Prostate gland (tissue), 2 donors: ENCODE data around the gene GRAP2. TPM values are rescaled to one million over a fixed set of nuclear protein-coding genes. Genes with fewer than 3 reads are reported as not detected.
A peak's percentile ranks its signal among the peaks of the same experiment; 100 is the strongest.

ENCODE experiments used
- DNase-seq: peaks from one replicate; pipeline ENCODE4 v3.0.0-alpha.2; 2019; ENCODE audit warnings: low spot score
- H3K27ac ChIP-seq, 2 donors: fragments of 200-600 bp; sonication (generic); 2 replicates each; pipeline ENCODE4 v1.5.1; 2017 to 2019
- H3K27me3 ChIP-seq: fragments of 200-600 bp; sonication (generic); replicated peaks from 2 replicates; pipeline ENCODE4 v1.5.1; 2019; ENCODE audit not compliant: insufficient read depth
- H3K36me3 ChIP-seq, 2 donors: fragments of 200-600 bp; sonication (generic); 1 replicate in 1 of 2; 2 replicates in 1 of 2; pipeline versions ENCODE4 v1.5.1 to v1.8.1; 2017 to 2019
- H3K4me1 ChIP-seq: fragments of 200-600 bp; sonication (generic); replicated peaks from 2 replicates; pipeline ENCODE4 v1.5.1; 2019
- H3K4me3 ChIP-seq, 2 donors: fragments of 200-600 bp; sonication (generic); 2 replicates each; pipeline ENCODE4 v1.5.1; 2017 to 2019
- H3K9me3 ChIP-seq: fragments of 200-600 bp; sonication (generic); 2 replicates; pipeline ENCODE4 v1.5.1; 2017
- POLR2A ChIP-seq: fragments of 450-650 bp; IDR thresholded peaks from one replicate; pipeline ENCODE4 v1.6.1; 2016; ENCODE audit warnings: antibody characterized with exemption, mild to moderate bottlenecking
- POLR2AphosphoS5 ChIP-seq: sonication (generic); formaldehyde crosslinking; IDR thresholded peaks from one replicate; pipeline ENCODE4 v1.6.1; 2017; ENCODE audit warnings: antibody characterized with exemption
- WGBS: methylation state at CpG from one replicate; pipeline ENCODE4 v1.1.5; 2018; 5-methylcytosine and 5-hydroxymethylcytosine counted together
- intact Hi-C: fragments of 100-400 bp; cut with DNase I; formaldehyde crosslinking; loops from one replicate; pipeline ENCODE4 v1.14.2; 2022
- total RNA-seq, 2 donors: library from RNA; depleted of rRNA; stranded (reverse); fragments of >200 nt; gene quantifications; one replicate each; pipeline ENCODE4 v1.1.0, GENCODE V29; 2016
- TF ChIP-seq, protein P1 (sequence below), 4 experiments: fragments of 200-600 bp in 2 of 4; fragments of 450-650 bp in 2 of 4; sonication (generic) in 2 of 4; IDR thresholded peaks; 1 replicate in 3 of 4; 2 replicates in 1 of 4; pipeline ENCODE4 v1.5.1; 2016 to 2019; ENCODE audit warnings: antibody characterized with exemption in 4 of 4, mild to moderate bottlenecking in 2 of 4, moderate library complexity in 2 of 4

Gene GRAP2
- total RNA-seq, 2 donors from 2014 or later, result 0.91 to 2.2 TPM

GRCh38 chr22:40007853-40008710, 107.2 kb downstream of the GRAP2 start:
- Histone ChIP-seq H3K4me3 (no peak overlapping the region), H3K36me3 (no peaks in the 10 kb centered on the region), H3K27ac (no peak overlapping the region), H3K4me1 (peaks cover 10% of the 10 kb centered on the region), H3K9me3 (no peaks in the 10 kb centered on the region), H3K27me3 (no peaks in the 10 kb centered on the region)
- intact Hi-C loops, result no loop called here
- TF ChIP-seq POLR2AphosphoS5 (no peak), POLR2A (no peak)
- TF ChIP-seq, protein P1, sequence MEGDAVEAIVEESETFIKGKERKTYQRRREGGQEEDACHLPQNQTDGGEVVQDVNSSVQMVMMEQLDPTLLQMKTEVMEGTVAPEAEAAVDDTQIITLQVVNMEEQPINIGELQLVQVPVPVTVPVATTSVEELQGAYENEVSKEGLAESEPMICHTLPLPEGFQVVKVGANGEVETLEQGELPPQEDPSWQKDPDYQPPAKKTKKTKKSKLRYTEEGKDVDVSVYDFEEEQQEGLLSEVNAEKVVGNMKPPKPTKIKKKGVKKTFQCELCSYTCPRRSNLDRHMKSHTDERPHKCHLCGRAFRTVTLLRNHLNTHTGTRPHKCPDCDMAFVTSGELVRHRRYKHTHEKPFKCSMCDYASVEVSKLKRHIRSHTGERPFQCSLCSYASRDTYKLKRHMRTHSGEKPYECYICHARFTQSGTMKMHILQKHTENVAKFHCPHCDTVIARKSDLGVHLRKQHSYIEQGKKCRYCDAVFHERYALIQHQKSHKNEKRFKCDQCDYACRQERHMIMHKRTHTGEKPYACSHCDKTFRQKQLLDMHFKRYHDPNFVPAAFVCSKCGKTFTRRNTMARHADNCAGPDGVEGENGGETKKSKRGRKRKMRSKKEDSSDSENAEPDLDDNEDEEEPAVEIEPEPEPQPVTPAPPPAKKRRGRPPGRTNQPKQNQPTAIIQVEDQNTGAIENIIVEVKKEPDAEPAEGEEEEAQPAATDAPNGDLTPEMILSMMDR (IDR thresholded peaks at IDR 0.05), result no peak
- 75% methylated on average over 27 of the region's 27 CpGs for WGBS
- no peak for DNase-seq

GRCh38 chr22:40008726-40009291, 107.9 kb downstream of the GRAP2 start:
- peaks cover 10% of the 10 kb centered on the region for H3K4me1 ChIP-seq
- WGBS, result 63% methylated on average over 10 of the region's 10 CpGs
- no peak for DNase-seq
- no peak overlapping the region for H3K4me3 ChIP-seq
- peak overlapping the region in 1 of 2 donors; percentile 16 for H3K27ac ChIP-seq
- TF ChIP-seq POLR2A (no peak), POLR2AphosphoS5 (no peak)
- TF ChIP-seq, protein P1 (IDR thresholded peaks at IDR 0.05), result no peak
- H3K9me3 ChIP-seq, result no peaks in the 10 kb centered on the region
- intact Hi-C loops, result no loop called here
- H3K36me3 ChIP-seq, result no peaks in the 10 kb centered on the region
- no peaks in the 10 kb centered on the region for H3K27me3 ChIP-seq

DNA sequence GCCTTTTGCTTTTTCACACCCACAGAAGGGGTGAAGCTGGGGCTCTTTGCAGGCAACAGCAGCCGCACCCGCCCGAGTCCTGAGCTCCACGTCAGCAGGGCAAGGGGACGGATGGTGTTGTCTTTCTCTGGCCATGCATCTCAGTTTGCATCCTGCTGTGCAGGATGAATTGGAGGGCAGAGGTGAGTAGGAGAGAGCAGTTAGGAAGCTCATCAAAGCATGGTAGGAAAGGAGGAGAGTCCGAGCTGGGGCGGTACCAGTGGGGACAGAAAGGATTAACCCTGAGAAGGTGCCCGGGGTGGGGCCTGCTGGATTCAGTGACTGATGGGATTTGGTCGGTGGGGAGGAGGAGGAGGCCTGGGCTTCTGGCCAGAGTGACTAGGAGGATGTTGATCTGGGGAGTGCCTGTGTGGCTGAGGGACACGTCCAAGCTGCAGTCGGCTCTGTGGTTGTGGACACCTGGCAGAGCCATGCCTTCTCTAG, 108.4 kb downstream of the GRAP2 start:
- Histone ChIP-seq H3K4me1 (peaks cover 10% of the 10 kb centered on the region), H3K4me3 (no peak overlapping the region), H3K27me3 (no peaks in the 10 kb centered on the region), H3K36me3 (no peaks in the 10 kb centered on the region), H3K9me3 (no peaks in the 10 kb centered on the region), H3K27ac (peak overlapping the region in 1 of 2 donors; percentile 16)
- intact Hi-C loops, result no loop called here
- DNase-seq, result peak; percentile 63
- TF ChIP-seq, protein P1 (IDR thresholded peaks at IDR 0.05), result no peak
- TF ChIP-seq POLR2A (no peak), POLR2AphosphoS5 (no peak)
- WGBS, result 24% methylated on average over 11 of the region's 11 CpGs

GRCh38 chr22:40009951-40010671, 109.2 kb downstream of the GRAP2 start:
- no peaks in the 10 kb centered on the region for H3K27me3 ChIP-seq
- H3K27ac ChIP-seq, result peak overlapping the region in 1 of 2 donors; percentile 30
- peaks cover 12% of the 10 kb centered on the region for H3K4me1 ChIP-seq
- no peak for DNase-seq
- H3K4me3 ChIP-seq, result no peak overlapping the region
- WGBS, result 61% methylated on average over 24 of the region's 24 CpGs
- no peak for TF ChIP-seq POLR2A
- no peak for TF ChIP-seq POLR2AphosphoS5
- intact Hi-C loops, result no loop called here
- no peaks in the 10 kb centered on the region for H3K36me3 ChIP-seq
- no peaks in the 10 kb centered on the region for H3K9me3 ChIP-seq

GRCh38 chr22:40010746-40011145, 109.9 kb downstream of the GRAP2 start:
- DNase-seq, result no peak
- intact Hi-C loops, result no loop called here
- WGBS, result 48% methylated on average over 6 of the region's 6 CpGs
- Histone ChIP-seq H3K4me1 (peaks cover 18% of the 10 kb centered on the region), H3K4me3 (no peak overlapping the region), H3K27ac (no peak overlapping the region), H3K9me3 (no peaks in the 10 kb centered on the region), H3K36me3 (no peaks in the 10 kb centered on the region), H3K27me3 (no peaks in the 10 kb centered on the region)
- TF ChIP-seq, protein P1 (IDR thresholded peaks at IDR 0.05), result no peak
- TF ChIP-seq POLR2A (no peak), POLR2AphosphoS5 (no peak)
